H1 (cell line): ENCODE results near the gene KCNMB2.

Source experiments
- POLR2A ChIP-seq, 2 experiments: IDR thresholded peaks; 1 replicate in 1 of 2; 2 replicates in 1 of 2; pipeline ENCODE4 v1.6.1; 2011; ENCODE audit warnings: low read depth in 2 of 2, low read length in 2 of 2, mild to moderate bottlenecking in 2 of 2; ENCODE audit errors: control extremely low read depth in 1 of 2
- TF ChIP-seq, protein P1 (sequence below), 3 experiments: IDR thresholded peaks; 1 replicate in 2 of 3; 2 replicates in 1 of 3; pipeline versions ENCODE4 v1.5.1 to v1.6.1; 2011; ENCODE audit warnings: low read length in 3 of 3, mild to moderate bottlenecking in 3 of 3, inconsistent platforms in 2 of 3, low read depth in 1 of 3, moderate library complexity in 1 of 3; ENCODE audit not compliant: insufficient read depth in 1 of 3; ENCODE audit errors: control extremely low read depth in 1 of 3

DNA sequence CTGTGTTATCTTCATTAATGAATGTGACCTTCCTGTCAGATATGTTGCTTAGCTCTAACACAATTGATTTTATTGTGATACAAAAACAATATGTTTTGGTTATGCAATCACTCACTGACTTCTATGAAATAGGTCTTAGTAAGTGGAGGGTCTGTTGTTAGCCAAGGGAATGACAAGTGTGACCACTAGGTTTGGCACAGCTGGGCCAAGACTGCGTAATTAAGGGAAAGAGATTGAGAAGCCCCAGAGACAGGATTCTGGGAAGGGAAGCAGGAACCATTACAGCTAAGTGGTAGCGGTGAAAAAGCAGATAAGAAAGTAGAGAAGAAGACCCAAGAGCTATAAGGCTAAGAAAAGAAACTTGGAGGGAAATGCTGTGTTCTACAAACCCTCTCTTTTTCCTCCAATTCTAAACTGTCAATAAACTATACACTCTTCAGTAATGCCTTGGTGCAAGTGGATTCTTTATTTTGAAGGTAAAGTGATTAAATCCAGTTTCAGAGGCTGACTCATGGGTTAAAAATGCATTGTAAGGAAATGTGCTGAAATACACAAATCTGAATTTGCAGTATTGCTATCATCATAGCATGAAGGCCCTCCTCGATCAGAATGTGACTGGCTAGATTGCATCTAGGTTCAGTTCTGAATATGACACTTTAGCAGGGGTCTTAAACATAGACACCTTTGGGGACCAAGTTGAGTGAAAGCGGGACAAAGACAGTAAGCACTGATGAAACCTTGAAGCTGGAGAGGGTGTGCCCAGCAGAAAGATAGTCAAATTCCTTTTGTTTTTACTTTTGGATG lies 26.1 kb downstream of the KCNMB2 start:
- no peak for TF ChIP-seq POLR2A (IDR thresholded peaks at IDR 0.05; ENCODE audit: control extremely low read depth in 1 of 2, low read depth in 2 of 2, low read length in 2 of 2)
- TF ChIP-seq, protein P1, sequence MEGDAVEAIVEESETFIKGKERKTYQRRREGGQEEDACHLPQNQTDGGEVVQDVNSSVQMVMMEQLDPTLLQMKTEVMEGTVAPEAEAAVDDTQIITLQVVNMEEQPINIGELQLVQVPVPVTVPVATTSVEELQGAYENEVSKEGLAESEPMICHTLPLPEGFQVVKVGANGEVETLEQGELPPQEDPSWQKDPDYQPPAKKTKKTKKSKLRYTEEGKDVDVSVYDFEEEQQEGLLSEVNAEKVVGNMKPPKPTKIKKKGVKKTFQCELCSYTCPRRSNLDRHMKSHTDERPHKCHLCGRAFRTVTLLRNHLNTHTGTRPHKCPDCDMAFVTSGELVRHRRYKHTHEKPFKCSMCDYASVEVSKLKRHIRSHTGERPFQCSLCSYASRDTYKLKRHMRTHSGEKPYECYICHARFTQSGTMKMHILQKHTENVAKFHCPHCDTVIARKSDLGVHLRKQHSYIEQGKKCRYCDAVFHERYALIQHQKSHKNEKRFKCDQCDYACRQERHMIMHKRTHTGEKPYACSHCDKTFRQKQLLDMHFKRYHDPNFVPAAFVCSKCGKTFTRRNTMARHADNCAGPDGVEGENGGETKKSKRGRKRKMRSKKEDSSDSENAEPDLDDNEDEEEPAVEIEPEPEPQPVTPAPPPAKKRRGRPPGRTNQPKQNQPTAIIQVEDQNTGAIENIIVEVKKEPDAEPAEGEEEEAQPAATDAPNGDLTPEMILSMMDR (IDR thresholded peaks at IDR 0.05; ENCODE audit: control extremely low read depth in 1 of 3, insufficient read depth in 1 of 3, low read depth in 1 of 3, low read length in 3 of 3), result no peak
